GM10266 (cell line): Measurements from ENCODE around the gene ZNF483.

Experiments
- DNase-seq: peaks from one replicate; pipeline ENCODE4 v3.0.0; 2012; ENCODE audit errors: extremely low spot score
- TF ChIP-seq, protein P1 (sequence below): IDR thresholded peaks from 2 replicates; pipeline ENCODE4 v1.5.1; 2012; ENCODE audit warnings: mild to moderate bottlenecking, low read depth; ENCODE audit not compliant: control insufficient read depth, insufficient read depth; ENCODE audit errors: missing control alignments

ZNF483 gene

GRCh38 chr9:111525056-111525977 is at the start of gene ZNF483:
ZNF483 (plus strand) TSS chr9:111525179; CDS start chr9:111527396, 2,217 bp downstream.
- TF ChIP-seq, protein P1, sequence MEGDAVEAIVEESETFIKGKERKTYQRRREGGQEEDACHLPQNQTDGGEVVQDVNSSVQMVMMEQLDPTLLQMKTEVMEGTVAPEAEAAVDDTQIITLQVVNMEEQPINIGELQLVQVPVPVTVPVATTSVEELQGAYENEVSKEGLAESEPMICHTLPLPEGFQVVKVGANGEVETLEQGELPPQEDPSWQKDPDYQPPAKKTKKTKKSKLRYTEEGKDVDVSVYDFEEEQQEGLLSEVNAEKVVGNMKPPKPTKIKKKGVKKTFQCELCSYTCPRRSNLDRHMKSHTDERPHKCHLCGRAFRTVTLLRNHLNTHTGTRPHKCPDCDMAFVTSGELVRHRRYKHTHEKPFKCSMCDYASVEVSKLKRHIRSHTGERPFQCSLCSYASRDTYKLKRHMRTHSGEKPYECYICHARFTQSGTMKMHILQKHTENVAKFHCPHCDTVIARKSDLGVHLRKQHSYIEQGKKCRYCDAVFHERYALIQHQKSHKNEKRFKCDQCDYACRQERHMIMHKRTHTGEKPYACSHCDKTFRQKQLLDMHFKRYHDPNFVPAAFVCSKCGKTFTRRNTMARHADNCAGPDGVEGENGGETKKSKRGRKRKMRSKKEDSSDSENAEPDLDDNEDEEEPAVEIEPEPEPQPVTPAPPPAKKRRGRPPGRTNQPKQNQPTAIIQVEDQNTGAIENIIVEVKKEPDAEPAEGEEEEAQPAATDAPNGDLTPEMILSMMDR: no peak
- DNase-seq: peak; percentile 63

- no peak for DNase-seq
- TF ChIP-seq, protein P1: no peak
These were observed 49.8 kb upstream of the ZNF483 start for GRCh38 chr9:111475195-111475594.

GRCh38 chr9:111477677-111478076 is 47.3 kb upstream of the ZNF483 start:
- no peak for DNase-seq
- TF ChIP-seq, protein P1: no peak

DNA sequence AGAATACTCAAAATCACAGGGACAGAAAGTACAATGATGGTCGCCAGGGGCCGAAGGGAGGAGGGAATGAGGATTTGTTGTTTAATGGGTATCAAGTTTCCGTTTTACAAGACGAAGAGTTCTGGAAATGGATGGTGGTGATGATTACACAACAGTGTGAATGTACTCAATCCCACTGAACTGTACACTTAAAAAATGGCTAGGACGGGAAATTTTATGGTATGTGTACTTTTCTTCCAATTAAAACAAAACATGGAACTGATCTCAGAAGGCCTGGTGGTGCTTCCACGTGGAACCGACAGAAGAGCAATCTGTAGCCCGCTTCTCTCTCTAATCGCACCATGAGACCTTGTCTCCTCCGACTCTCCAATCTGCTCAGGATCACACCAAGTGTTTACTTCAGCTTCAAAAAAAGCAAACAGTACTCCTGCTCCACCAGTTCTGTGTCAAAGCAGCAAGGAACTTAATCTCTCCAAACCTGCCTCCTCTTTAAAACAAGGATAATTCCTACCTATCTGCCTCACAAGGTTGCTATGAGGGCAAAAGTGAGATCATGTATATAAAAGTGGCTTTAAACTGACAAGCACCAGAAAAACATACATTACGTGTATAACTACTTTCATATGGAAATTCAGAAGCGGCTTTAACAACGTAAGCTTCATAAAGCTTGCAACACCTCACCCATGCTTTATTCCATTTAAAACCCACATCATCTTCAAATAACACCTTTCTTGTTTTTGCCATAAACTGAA is 42.9 kb upstream of the ZNF483 start:
- DNase-seq: no peak

DNA sequence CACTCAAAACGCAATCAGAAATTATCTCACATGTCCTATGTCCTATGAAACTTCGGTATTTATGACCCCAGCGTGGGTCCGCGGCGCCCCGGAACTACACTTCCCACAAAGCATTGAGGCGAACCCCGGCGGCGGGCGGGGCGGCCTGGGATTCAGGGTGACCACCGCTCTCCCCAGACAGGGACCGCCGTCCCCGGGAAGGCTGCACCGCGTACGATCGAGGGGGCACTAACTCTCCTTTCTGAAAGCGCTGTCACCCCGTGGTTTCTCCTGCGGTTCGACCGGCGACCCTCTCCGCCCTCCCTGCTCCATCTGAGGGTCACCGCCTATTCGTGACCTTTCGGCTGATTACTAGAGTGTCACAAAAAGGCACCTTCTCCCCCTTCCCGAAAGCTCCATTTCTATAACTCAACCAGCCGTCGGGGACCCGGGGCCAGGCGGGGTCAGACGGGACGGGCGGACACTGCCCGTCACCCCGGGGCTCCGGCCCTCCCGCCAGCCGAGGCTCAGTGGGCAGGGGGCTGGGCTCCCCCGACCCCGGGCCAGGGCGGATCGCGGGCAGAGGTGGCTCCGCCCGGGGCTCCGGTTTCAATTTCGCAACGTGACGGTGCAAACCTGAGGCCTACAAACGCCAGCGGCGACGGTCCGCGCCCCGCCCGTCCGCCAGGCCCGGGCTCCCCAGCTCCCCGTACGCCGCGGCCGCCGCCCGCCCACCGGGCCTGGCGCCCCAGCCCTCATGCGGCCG is 42.1 kb upstream of the ZNF483 start:
- TF ChIP-seq, protein P1: no peak
- peak; percentile 86 for DNase-seq

More for the DNA sequence above, 42.9 kb upstream of the ZNF483 start:
- TF ChIP-seq, protein P1: no peak

- peak; percentile 84 for DNase-seq
- TF ChIP-seq, protein P1: no peak
These were observed 41.5 kb upstream of the ZNF483 start for GRCh38 chr9:111483439-111483857.
